Mesodermal cell (in vitro differentiated cells): Measurements from ENCODE around the gene CHGA.

Source experiments
- H3K27ac ChIP-seq: 2 replicates; pipeline ENCODE4 v1.7.0; 2013; ENCODE audit warnings: mild to moderate bottlenecking, low read depth, low read length, moderate library complexity; ENCODE audit not compliant: severe bottlenecking
- H3K36me3 ChIP-seq: 2 replicates; pipeline ENCODE4 v1.7.1; 2013; ENCODE audit warnings: mild to moderate bottlenecking, low read length, moderate library complexity; ENCODE audit not compliant: control insufficient read depth, insufficient read depth
- H3K4me1 ChIP-seq: one replicate; pipeline ENCODE4 v1.7.1; 2013; ENCODE audit warnings: mild to moderate bottlenecking, low read length; ENCODE audit not compliant: insufficient read depth, control insufficient read depth, poor library complexity, severe bottlenecking
- H3K4me3 ChIP-seq: 2 replicates; pipeline ENCODE4 v1.7.0; 2013; ENCODE audit warnings: low read length, control low read depth, mild to moderate bottlenecking; ENCODE audit not compliant: insufficient read depth, poor library complexity, severe bottlenecking; ENCODE audit errors: extremely low read depth
- H3K9me3 ChIP-seq: 2 replicates; pipeline ENCODE4 v1.7.1; 2013; ENCODE audit warnings: mild to moderate bottlenecking, low read length, moderate library complexity; ENCODE audit not compliant: control insufficient read depth
- WGBS, 2 experiments: methylation state at CpG; one replicate each; pipeline ENCODE4 v1.1.5; 2013; ENCODE audit warnings: missing lambda C conversion rate in 2 of 2; ENCODE audit not compliant: insufficient coverage in 2 of 2; 5-methylcytosine and 5-hydroxymethylcytosine counted together

The CHGA gene

DNA sequence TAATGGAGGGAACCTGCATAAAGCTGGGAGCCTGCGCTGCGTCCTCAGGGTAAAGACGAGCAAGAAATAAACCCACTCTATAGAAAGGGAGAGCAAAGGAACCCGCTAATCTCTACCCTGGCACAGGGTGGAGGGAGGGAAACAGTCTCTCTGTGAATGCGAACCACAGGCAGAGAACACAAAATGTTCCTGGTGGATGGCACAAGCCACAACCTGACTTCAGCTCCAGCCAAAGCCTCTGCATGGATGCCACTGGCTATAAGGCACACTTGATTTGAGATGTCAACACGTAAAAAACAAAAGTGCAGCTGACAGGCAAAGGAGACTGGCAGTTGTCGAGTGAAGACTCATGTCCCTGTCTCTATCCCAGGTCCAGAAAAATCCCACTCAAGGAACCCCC, 32.4 kb downstream of the CHGA start:
- Histone ChIP-seq H3K4me1 (peaks cover 10% of the 10 kb centered on the region), H3K4me3 (no peak overlapping the region), H3K9me3 (no peaks in the 10 kb centered on the region), H3K36me3 (peaks cover 8% of the 10 kb centered on the region), H3K27ac (no peak overlapping the region)
- WGBS, 2 experiments, result 89 to 93% methylated on average over 4 of the region's 7 CpGs

DNA sequence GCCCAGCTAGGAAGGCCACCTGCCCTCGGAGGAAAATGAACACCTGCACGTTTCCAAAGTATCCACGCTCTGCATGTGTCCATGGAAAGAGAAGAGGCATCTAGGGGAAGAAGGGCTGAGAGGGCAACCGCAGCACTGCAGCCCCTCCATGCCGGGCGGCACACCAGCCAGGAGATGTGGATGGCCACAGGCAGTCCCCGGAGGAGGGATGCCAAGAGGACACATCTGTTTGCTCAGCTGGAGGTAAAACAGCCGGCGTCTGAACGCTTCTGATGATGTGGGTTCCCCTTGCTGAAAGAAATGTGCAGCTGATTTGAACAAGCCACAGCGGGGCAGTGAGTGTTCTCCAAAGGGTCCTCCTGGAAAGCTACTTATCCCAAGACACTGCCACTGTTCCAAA, 34.0 kb downstream of the CHGA start:
- Histone ChIP-seq H3K4me3 (no peak overlapping the region), H3K27ac (no peak overlapping the region), H3K36me3 (peaks cover 8% of the 10 kb centered on the region), H3K4me1 (peaks cover 23% of the 10 kb centered on the region), H3K9me3 (no peaks in the 10 kb centered on the region)
- WGBS, 2 experiments, result 90 to 98% methylated on average over 9 to 11 of the region's 11 CpGs

DNA sequence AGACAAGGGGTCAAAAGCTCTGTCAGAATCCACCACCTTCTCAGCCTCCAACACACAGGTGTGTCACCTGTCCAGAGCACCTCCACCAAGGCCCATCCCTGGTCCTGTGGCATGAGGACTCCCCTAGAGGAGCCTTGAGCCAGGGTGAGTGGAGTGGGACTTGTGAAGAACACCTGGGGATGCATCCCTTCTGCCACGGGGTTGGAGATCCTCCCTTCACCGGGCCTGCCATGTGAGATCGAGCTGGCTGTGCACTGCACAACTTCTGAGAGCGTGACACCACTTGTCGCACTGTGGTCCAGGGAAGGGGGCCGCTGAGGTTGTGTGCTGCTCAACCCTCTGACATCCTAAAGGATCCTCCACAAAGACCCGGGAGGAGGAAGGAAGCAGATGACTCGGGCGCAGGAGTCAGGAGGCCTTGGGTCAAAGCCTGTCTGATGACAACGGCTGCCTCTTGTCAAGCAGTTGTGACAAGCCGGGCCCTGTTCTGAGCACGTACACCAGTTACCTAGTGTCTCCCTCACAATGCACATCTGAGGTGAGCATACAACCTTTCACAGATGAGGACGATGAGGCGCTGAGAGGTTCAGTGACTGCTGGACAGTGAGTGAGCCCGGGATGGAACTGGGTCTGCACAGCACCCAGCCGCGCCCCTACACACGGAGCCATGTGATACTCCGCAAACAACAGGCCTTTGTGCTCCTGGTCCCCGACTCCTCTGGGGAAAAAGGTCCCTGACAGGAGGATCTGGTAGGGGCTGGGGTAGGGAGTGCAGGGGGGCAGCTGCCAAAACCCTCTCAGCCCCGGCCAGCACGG, 35.6 kb downstream of the CHGA start:
- Histone ChIP-seq H3K4me1 (peaks cover 27% of the 10 kb centered on the region), H3K36me3 (peaks cover 8% of the 10 kb centered on the region), H3K27ac (no peak overlapping the region), H3K4me3 (no peak overlapping the region), H3K9me3 (no peaks in the 10 kb centered on the region)
- WGBS, 2 experiments, result 95 to 98% methylated on average over 16 to 19 of the region's 22 CpGs

DNA sequence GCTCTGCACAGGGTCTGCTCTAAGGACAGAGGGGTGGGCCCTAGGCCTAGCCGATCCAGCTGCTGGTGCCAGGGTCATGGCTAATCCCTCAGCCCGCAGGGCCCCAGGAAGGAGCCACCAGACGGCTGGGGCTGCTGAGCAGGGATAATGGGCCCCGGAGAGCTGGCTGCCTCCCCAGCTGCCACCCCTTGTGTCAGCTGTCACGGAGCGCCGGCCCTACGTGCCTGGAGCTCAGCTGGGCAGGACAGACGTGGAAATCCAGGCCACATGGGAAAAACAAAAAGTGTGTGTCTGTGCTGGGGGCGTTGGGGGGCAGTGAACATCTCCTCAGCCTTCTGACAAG, 36.2 kb downstream of the CHGA start:
- no peaks in the 10 kb centered on the region for H3K9me3 ChIP-seq
- H3K4me1 ChIP-seq, result peaks cover 28% of the 10 kb centered on the region
- peaks cover 8% of the 10 kb centered on the region for H3K36me3 ChIP-seq
- WGBS, 2 experiments, result 78 to 84% methylated on average over 9 to 10 of the region's 10 CpGs
- peak overlapping the region; percentile 29 for H3K27ac ChIP-seq
- no peak overlapping the region for H3K4me3 ChIP-seq

DNA sequence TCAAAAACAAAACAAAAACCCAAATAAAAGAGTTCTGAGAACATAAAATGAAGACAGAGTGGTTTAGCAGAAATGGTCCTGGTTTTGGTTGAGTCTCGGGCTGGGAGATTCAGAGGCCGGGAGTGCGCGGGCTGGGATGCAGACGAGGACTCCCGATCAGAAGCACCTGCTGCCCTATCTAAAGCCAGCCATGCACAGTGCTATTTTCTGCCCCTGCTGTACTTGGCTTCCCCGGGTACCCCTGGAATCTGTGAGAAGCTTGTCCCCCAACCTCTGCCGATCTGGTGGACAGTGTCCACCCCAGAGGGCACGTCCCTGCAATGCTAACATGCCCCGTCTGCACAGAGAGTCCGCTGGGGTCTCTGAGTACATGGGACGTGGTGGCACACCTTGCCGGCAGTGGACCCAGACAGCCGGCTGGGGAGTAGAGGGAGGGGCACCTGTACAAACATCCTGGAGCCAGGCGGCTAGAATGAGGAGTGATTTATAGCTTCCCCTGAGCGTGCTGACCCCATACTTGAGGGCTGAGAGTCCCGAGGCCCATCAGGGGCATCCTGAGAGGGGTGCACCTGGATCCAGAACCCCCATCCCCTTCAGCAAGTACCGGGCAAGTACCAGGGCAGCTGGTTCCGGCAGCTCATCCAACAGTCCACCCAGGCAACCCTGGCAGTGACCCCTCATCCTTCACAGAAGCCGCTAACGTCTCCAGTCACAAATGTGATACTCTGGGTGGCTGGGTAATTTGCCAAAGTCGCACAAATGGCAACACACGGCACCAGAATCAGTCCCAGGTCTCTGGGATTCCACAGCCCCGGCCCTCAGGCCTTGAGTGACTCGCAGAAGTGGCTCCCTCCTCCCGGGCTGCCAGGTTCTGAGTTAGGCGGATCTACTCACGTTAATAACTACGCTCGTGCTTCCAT, 37.1 kb downstream of the CHGA start:
- WGBS, 2 experiments, result 92 to 93% methylated on average over 21 to 22 of the region's 30 CpGs
- no peak overlapping the region for H3K4me3 ChIP-seq
- no peak overlapping the region for H3K27ac ChIP-seq
- H3K4me1 ChIP-seq, result peaks cover 28% of the 10 kb centered on the region
- H3K36me3 ChIP-seq, result peaks cover 8% of the 10 kb centered on the region
- no peaks in the 10 kb centered on the region for H3K9me3 ChIP-seq

DNA sequence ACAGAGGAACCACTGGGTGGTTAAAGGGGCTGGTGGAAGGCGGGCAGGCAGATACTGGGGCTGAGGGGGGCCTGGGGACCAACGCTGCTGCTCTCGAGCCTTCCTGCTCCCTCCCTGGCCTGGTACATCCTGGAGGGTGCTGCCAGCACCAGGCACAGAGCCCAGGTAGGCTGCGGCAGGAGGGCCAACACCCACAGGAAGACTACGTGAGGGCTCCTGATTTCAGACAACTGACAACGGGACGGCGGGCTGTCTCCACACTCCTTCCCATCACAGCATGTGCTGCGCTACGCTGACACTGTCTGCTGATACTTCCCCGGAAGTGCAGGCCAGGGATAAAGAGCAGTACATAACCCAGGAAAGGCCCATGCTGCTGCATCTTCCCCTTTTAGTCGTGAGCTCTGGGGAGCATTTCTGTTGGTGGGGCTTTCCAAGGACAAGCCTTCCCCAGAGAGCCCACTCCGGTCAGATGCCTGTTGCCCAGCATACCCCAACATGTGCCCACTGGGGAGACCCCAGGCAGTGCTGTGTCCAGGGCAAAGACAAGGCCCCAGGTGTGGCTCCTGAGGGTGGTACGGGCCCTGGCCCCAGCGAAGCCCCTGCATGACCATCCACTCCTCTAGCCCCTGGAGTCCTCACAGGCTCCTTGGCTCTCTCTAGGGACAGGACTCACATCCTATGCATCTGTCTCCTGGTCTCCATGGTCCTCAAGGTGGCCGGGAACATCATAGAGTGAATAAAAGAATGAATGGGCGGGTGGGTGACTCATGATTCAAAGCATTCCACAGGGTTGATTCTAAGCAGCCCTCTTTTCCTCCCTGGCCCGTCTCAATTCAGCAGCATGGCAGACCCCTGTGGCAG, 38.0 kb downstream of the CHGA start:
- no peak overlapping the region for H3K4me3 ChIP-seq
- 89 to 93% methylated on average over 10 to 17 of the region's 18 CpGs for WGBS, 2 experiments
- H3K9me3 ChIP-seq, result no peaks in the 10 kb centered on the region
- peak overlapping the region; percentile 23 for H3K27ac ChIP-seq
- H3K36me3 ChIP-seq, result peaks cover 8% of the 10 kb centered on the region
- H3K4me1 ChIP-seq, result peaks cover 28% of the 10 kb centered on the region

DNA sequence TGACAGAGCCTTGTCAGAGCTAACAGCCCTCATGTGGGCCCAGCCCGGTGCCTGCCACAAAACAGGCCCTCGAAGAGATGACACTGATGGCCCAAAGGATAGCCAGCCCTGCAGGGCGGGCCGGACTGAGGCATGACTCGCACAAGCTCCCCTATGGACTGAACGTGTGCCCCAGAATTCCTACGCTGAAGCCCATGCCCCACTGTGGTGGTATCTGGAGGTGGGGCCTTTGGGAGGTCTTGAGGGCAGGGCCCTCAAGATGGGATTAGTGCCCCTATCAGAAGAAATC, 38.6 kb downstream of the CHGA start:
- no peak overlapping the region for H3K4me3 ChIP-seq
- H3K9me3 ChIP-seq, result no peaks in the 10 kb centered on the region
- peaks cover 8% of the 10 kb centered on the region for H3K36me3 ChIP-seq
- H3K27ac ChIP-seq, result no peak overlapping the region
- peaks cover 28% of the 10 kb centered on the region for H3K4me1 ChIP-seq
- WGBS, 2 experiments, result 93 to 96% methylated on average over 7 of the region's 7 CpGs

DNA sequence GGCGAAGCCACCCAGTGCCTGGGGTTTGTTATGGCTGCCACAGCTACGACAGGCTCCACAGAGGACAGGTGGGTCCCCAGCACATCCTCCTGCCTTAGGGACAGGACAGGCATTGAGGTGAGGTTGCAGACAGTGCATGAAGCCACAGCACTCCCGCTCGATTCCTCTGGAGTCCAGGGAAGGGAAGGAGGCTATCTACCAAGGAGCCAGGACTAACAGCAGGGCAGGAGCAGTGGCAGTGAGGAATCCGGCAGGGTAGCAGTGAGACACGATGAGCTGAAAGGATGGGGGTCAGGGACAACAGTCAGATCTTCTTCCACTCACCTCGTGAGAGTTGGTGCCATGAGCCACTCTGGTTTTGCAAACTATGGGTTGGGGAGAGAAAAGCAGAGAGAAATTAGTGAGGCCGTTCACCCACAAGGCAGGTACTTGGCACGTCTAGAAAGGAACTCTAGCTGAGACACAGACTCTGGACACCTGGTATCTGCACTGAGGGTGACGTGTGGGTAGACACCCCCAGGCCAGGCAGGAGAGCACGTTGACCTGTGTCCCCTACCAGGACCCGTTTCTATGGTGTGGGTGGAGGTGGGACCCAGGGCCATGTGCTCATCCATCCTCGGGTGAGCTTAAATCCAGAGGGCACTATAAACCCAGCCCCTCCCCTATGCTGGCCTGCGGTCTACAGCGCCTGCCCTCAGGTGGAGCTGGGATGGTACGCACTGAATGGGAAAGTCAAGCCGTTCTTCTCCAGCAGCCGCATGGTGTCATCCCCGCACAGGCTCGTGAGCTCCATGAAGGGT, 39.3 kb downstream of the CHGA start:
- Histone ChIP-seq H3K9me3 (no peaks in the 10 kb centered on the region), H3K4me3 (no peak overlapping the region)
- 87 to 96% methylated on average over 15 to 19 of the region's 20 CpGs for WGBS, 2 experiments

DNA sequence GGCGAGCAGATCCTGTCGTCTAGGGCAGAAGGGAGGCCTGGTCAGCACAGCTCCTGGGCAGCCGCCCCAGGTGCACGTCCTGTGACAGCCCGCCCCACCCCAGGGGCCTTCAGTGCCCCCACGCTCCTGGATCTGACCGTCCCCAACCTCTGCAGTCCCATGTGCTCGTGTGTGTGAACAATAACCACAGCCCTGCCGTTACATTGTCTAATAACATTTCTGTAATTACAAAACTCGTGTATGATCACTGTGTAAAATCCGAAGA, 39.8 kb downstream of the CHGA start:
- Histone ChIP-seq H3K4me1 (peaks cover 28% of the 10 kb centered on the region), H3K4me3 (no peak overlapping the region), H3K27ac (no peak overlapping the region), H3K9me3 (no peaks in the 10 kb centered on the region), H3K36me3 (peaks cover 7% of the 10 kb centered on the region)
- WGBS, 2 experiments, result 93 to 98% methylated on average over 5 to 10 of the region's 11 CpGs

More for the DNA sequence above, 39.3 kb downstream of the CHGA start:
- Histone ChIP-seq H3K27ac (no peak overlapping the region), H3K36me3 (peaks cover 8% of the 10 kb centered on the region), H3K4me1 (peaks cover 28% of the 10 kb centered on the region)
